HG02973 (cell line): ENCODE data around the gene ZGLP1.
"Not testable (repeated sequence)": the region's sequence is repeated elsewhere in the genome, so short reads cannot be mapped to it uniquely, and the experiment has no call there.

Source experiments
- ATAC-seq: cut with Tn5 transposase; IDR thresholded peaks from one replicate; pipeline ENCODE4 v1.9.1; 2021; ENCODE audit warnings: moderate library complexity; ENCODE audit not compliant: unreplicated experiment

ZGLP1 gene

DNA sequence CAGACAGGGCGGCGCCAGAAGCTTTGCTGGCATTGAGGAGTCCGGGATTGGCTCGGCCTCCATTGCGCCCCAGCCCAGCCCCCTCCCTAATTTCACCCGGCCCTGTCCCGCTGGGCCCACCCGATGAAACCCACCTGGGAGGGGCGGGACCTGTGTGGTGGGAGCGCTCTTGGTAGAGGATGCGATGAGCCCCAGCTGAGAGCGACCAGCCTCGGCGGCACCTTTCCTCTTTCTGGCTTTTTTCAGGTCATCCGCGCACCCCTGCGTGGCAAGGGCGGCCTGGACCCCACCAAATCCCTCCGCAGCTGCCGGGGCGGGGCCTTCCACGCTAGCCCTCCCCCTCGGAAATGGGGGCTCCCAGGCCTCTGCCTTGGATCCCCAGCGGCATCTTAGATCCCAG is at the start of gene ZGLP1:
Gene ZGLP1 (minus strand): TSS at position 393 of the 400 bp plus-strand sequence.
- ATAC-seq, result no peak

GRCh38 chr19:10356431-10356830 is 46.8 kb upstream of the ZGLP1 start:
- ATAC-seq, result no peak

GRCh38 chr19:10353793-10354391 is 44.3 kb upstream of the ZGLP1 start:
- ATAC-seq, result no peak

DNA sequence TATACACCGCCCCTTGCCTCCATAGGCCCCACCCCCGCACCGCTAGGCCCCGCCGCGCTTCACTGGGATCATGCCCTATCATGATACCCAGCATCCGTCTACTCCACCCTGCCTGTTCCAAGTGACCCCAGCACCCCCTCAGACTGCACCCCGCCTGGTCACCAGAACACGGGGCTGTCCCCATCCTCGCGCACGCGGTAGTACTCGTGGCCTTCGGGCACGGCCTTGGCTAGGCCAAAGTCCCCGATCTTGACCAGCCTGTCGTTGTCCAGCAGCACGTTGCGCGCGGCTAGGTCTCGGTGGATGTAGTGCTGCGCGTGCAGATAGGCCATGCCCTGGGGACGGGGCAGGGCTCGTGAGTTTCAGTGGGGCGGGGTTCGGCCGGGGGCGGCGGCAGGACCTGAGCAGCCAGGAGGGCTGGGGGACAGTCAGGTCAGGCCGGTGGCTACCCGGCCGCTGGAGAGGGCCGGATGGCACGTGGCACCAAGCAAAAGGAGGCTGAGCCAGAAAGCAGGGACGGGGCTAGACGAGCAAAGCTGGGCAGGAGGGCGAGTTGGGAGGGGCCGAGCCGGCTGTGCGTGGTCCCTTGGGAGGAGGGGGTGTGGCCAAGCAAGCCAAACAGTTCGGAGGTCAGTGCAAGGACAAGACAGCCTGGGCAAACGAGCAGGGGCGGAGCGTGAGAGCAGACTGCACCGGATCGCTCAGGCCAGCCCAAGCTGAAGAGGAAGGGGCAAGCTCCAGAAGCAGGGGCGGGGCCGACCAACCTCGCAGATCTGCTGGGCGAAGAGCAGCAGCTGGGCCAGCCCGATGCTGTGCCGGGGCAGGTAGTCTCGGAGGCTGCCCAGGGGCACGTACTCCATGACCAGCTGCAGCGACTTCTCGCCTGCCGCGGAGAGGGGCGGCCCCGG is 43.4 kb upstream of the ZGLP1 start:
- ATAC-seq, result no peak

DNA sequence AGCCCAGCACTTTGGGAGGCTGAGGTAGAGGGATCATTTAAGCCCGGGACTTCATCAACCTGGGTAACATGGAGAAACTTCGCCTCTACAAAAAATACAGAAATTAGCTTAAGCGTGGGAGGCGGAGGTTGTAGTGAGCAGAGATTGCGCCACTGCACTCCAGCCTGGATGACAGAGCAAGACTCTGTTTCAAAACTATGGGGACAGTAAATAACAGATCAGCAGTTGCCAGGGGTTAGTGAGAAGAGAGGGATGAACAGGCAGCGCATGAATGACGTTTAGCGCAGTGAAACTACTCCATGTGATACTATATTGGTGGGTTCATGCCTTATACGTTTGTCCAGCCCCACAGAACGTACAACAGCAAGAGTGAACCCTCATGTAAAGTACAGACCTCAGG is 36.9 kb upstream of the ZGLP1 start:
- no peak for ATAC-seq

- ATAC-seq, result no peak
Observed at GRCh38 chr19:10344780-10345179, 35.2 kb upstream of the ZGLP1 start.

DNA sequence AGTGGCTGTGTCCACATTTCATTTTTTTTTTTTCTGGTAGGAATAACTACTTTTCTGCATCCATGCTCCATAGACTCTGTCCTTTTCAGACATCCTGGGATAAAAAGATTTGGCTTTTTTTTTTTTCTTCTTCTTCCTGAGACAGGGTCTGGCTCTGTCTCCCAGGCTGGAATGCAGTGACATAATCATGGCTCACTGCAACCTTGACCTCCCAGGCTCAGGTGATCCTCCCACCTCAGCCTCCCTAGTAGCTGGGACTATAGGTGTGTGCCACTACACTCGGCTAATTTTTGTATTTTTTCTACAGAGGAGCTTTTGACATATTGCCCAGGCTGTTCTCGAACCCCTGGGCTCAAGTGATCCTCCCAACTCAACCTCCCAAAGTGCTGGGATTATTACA is 33.9 kb upstream of the ZGLP1 start:
- no peak for ATAC-seq

DNA sequence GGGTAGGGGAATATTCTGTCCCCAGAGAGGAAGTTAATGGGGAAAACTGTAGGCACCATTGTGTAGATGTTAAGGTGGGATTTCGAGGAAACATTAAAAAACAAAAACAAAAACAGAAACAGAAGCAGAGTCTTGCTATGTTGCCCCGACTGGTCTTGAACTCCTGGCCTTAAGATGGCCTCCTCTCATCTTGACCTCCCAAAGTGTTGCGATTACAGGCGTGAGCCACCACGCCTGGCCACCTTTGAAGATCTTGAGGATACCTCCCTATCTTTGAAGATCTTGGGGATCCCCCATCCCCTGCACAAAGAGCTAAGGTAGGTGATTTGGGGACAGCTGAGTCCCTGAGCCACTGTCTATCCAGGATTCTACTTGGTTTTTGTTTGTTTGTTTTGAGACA is 30.4 kb upstream of the ZGLP1 start:
- ATAC-seq, result no peak

- ATAC-seq, result no peak
Observed at GRCh38 chr19:10339380-10339960, 29.9 kb upstream of the ZGLP1 start, which contains the start of gene ICAM3. TSS of gene ICAM3 (minus strand) at chr19:10339624. CDS start at chr19:10339614, 10 bp downstream.

- ATAC-seq, result no peak
Observed at GRCh38 chr19:10338940-10339339, 29.3 kb upstream of the ZGLP1 start.

DNA sequence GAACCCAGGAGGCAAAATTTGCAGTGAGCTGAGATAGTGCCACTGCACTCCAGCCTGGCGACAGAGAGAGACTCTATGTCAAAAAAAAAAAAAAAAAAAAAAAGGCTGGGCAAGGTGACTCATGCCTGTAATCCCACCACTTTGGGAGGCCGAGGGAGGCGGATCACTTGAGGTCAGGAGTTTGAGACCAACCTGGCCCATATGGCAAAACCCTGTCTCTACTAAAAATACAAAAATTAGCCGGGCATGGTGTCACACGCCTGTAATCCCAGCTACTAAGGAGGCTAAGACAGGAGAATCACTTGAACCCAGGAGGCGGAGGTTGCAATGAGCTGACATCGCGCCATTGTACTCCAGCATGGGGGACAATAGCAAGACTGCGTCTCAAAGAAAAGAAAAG is 27.1 kb upstream of the ZGLP1 start:
- not testable (repeated sequence) for ATAC-seq

- no peak for ATAC-seq
Observed at GRCh38 chr19:10335352-10335985, 25.9 kb upstream of the ZGLP1 start.

GRCh38 chr19:10334588-10335351 is 25.2 kb upstream of the ZGLP1 start:
- ATAC-seq, result no peak

DNA sequence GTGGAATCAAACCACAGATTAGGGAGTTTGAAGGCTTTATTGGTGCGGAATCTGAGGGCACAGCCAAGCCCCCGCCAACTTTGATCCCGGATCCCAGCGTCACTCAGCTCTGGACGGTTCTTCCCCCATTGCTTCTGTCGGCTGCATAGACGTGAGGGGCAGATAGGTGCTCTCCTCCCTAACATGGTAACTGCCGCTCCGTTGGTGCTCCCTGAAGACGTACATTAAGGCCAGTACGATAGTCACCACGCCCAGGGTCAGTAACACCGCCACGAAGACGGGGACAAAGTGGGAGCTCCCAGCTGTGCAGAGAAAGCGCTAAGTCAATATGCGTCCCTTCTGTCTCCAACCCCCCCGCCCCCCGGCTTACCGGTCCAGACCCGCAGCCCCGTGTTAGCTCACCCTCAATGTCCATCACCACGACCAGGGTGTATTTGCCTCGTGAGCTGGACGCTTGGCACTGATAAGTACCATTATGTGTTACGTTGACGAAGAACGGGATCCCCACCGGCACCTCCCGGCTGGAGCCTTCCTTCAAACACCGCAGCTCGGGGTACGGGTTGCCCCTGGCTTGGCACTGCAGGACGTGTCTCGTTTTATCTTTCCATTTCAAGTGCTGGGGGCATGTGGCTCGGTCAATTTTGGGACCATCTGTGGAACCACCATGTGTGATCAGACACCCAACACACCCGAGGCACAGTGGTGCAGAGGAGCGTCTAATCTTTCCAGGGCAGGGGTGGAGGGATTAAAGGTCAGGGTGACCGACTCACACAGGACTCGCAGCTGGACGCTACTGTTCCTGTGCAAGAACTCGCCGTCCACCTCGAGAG is 24.4 kb upstream of the ZGLP1 start:
- ATAC-seq, result no peak

- ATAC-seq, result peak; percentile 72
Observed at GRCh38 chr19:10332965-10333757, 23.5 kb upstream of the ZGLP1 start, which contains the start of gene RAVER1. TSS of gene RAVER1 (minus strand) at chr19:10333529. CDS start at chr19:10333507, 22 bp downstream.

DNA sequence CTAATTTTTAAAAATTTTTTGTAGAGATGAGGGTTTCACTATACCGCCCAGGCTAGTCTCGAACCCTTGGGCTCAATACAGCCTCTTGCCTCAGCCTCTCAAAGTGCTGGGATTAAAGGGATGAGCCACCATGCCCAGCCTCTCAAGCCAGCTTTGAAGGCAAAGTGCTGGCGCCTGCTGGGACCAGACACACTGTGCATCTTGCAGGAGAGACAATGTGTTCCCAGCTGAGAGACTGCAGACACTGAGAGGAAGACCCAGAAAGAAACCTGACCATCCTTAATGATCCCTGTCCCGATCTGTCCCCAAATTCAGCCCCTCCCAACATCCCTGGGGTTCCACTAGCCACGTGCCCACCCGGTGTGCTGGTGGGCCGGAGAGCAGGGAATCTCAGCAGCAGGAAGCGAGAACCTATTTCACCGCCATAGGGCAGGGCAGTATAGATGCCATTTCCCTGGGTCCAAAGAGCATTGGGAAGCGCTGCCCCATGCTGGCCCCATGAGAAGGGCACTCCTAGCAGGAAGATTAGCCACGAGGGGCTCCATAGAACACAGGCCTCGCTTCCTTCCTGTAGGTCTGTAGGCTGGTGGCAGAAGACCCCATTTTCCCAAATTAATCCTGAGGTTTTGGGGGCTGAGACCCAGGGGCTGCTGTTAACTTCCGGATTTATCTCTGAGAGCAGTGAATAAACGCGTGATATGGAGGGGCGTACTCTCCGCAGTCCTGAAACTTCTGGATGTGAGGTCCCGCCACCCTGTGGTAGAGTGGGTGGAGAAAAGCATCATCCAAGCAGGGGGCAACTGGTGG is 22.7 kb upstream of the ZGLP1 start:
- ATAC-seq, result peak; percentile 2

- ATAC-seq, result no peak
Observed at GRCh38 chr19:10329555-10329954, 19.9 kb upstream of the ZGLP1 start.
